Measurements from ENCODE around the gene LHFPL6.

LHFPL6 gene

GRCh38 chr13:39365879-39366278, 237.1 kb downstream of the LHFPL6 start:
- no peaks in the 10 kb centered on the region for H4K20me1 ChIP-seq (ENCODE audit: insufficient read depth, low read length)
- H3K79me2 ChIP-seq (ENCODE audit: low read length): no peaks in the 10 kb centered on the region
- no peaks in the 10 kb centered on the region for H3K9me3 ChIP-seq (replicated peaks; ENCODE audit: insufficient read depth, low read length)
- no peak overlapping the region for H3K4me3 ChIP-seq (ENCODE audit: low read length)
- no peak overlapping the region for H2AFZ ChIP-seq (ENCODE audit: low read length)
- H3K36me3 ChIP-seq (replicated peaks; ENCODE audit: insufficient read depth, low read length): no peaks in the 10 kb centered on the region
- no peak overlapping the region for H3K9ac ChIP-seq (ENCODE audit: low read length)
- H3K27ac ChIP-seq (ENCODE audit: low read length): no peak overlapping the region
- TF ChIP-seq CTCF (IDR thresholded peaks at IDR 0.05; ENCODE audit: low read length) (no peak), EZH2phosphoT487 (IDR thresholded peaks at IDR 0.05; ENCODE audit: low read length) (no peak), EZH2 (optimal IDR thresholded peaks at IDR 0.05; ENCODE audit: low read depth, low read length) (no peak)
- no peaks in the 10 kb centered on the region for H3K27me3 ChIP-seq (replicated peaks; ENCODE audit: insufficient read depth, low read length)
- H3K9me2 ChIP-seq (replicated peaks; ENCODE audit: insufficient read depth, low read length): no peaks in the 10 kb centered on the region
- H3K4me2 ChIP-seq (ENCODE audit: low read depth, low read length): no peak overlapping the region
- DNase-seq: no peak
- no peaks in the 10 kb centered on the region for H3F3A ChIP-seq (ENCODE audit: insufficient read depth, low read length)
- no peaks in the 10 kb centered on the region for H3K4me1 ChIP-seq (ENCODE audit: low read length)

- Histone ChIP-seq H3K9me3 (replicated peaks; ENCODE audit: insufficient read depth, low read length) (no peaks in the 10 kb centered on the region), H3F3A (ENCODE audit: insufficient read depth, low read length) (no peaks in the 10 kb centered on the region), H3K4me3 (ENCODE audit: low read length) (no peak overlapping the region), H3K27me3 (replicated peaks; ENCODE audit: insufficient read depth, low read length) (no peaks in the 10 kb centered on the region), H4K20me1 (ENCODE audit: insufficient read depth, low read length) (no peaks in the 10 kb centered on the region), H3K27ac (ENCODE audit: low read length) (no peak overlapping the region), H3K9me2 (replicated peaks; ENCODE audit: insufficient read depth, low read length) (no peaks in the 10 kb centered on the region), H3K36me3 (replicated peaks; ENCODE audit: insufficient read depth, low read length) (no peaks in the 10 kb centered on the region), H3K9ac (ENCODE audit: low read length) (no peak overlapping the region), H3K4me1 (ENCODE audit: low read length) (no peaks in the 10 kb centered on the region), H3K4me2 (ENCODE audit: low read depth, low read length) (no peak overlapping the region), H2AFZ (ENCODE audit: low read length) (no peak overlapping the region), H3K79me2 (ENCODE audit: low read length) (no peaks in the 10 kb centered on the region)
- TF ChIP-seq EZH2phosphoT487 (IDR thresholded peaks at IDR 0.05; ENCODE audit: low read length) (no peak), EZH2 (optimal IDR thresholded peaks at IDR 0.05; ENCODE audit: low read depth, low read length) (no peak), CTCF (IDR thresholded peaks at IDR 0.05; ENCODE audit: low read length) (no peak)
- no peak for DNase-seq
These were observed 238.0 kb downstream of the LHFPL6 start for GRCh38 chr13:39364947-39365468.

GRCh38 chr13:39363382-39363772, 239.6 kb downstream of the LHFPL6 start:
- no peak overlapping the region for H3K4me3 ChIP-seq (ENCODE audit: low read length)
- H4K20me1 ChIP-seq (ENCODE audit: insufficient read depth, low read length): no peaks in the 10 kb centered on the region
- no peak for TF ChIP-seq EZH2 (optimal IDR thresholded peaks at IDR 0.05; ENCODE audit: low read depth, low read length)
- TF ChIP-seq CTCF (IDR thresholded peaks at IDR 0.05; ENCODE audit: low read length): no peak
- no peak for TF ChIP-seq EZH2phosphoT487 (IDR thresholded peaks at IDR 0.05; ENCODE audit: low read length)
- H3K9me3 ChIP-seq (replicated peaks; ENCODE audit: insufficient read depth, low read length): no peaks in the 10 kb centered on the region
- no peaks in the 10 kb centered on the region for H3K9me2 ChIP-seq (replicated peaks; ENCODE audit: insufficient read depth, low read length)
- H2AFZ ChIP-seq (ENCODE audit: low read length): no peak overlapping the region
- H3K27me3 ChIP-seq (replicated peaks; ENCODE audit: insufficient read depth, low read length): no peaks in the 10 kb centered on the region
- no peaks in the 10 kb centered on the region for H3K79me2 ChIP-seq (ENCODE audit: low read length)
- no peak for DNase-seq
- no peak overlapping the region for H3K4me2 ChIP-seq (ENCODE audit: low read depth, low read length)
- H3K9ac ChIP-seq (ENCODE audit: low read length): no peak overlapping the region
- no peaks in the 10 kb centered on the region for H3K4me1 ChIP-seq (ENCODE audit: low read length)
- H3K36me3 ChIP-seq (replicated peaks; ENCODE audit: insufficient read depth, low read length): no peaks in the 10 kb centered on the region
- no peaks in the 10 kb centered on the region for H3F3A ChIP-seq (ENCODE audit: insufficient read depth, low read length)
- no peak overlapping the region for H3K27ac ChIP-seq (ENCODE audit: low read length)

Measured in MM.1S (cell line).